HL-60 (cell line): ENCODE data around the gene ATP1A2.

Experiments
- DNase-seq, 2 experiments: peaks; one replicate each; pipeline ENCODE4 v3.0.0-alpha.2; 2010 to 2020; ENCODE audit warnings: low read depth in 1 of 2, low spot score in 1 of 2
- H3K27ac ChIP-seq: fragments of 250-450 bp; sonication (Bioruptor Pico); replicated peaks from 2 replicates; pipeline ENCODE4 v1.5.1; 2020; ENCODE audit warnings: mild to moderate bottlenecking, moderate library complexity
- H3K27me3 ChIP-seq: fragments of 250-450 bp; sonication (Bioruptor Pico); 2 replicates; pipeline ENCODE4 v1.5.1; 2021; ENCODE audit warnings: mild to moderate bottlenecking, moderate library complexity; ENCODE audit not compliant: insufficient read depth, poor library complexity, severe bottlenecking
- H3K4me3 ChIP-seq: replicated peaks from 2 replicates; pipeline ENCODE4 v1.5.1; 2011; ENCODE audit warnings: mild to moderate bottlenecking, control low read depth, low read length; ENCODE audit not compliant: insufficient read depth
- CTCF ChIP-seq: IDR thresholded peaks from one replicate; pipeline ENCODE4 v1.5.1; 2011; ENCODE audit warnings: low read length, control low read depth, inconsistent platforms; ENCODE audit not compliant: insufficient read depth
- GABPA ChIP-seq: IDR thresholded peaks from 2 replicates; pipeline ENCODE4 v1.6.1; 2012; ENCODE audit warnings: low read depth
- POLR2AphosphoS5 ChIP-seq: IDR thresholded peaks from 2 replicates; pipeline ENCODE4 v1.6.1; 2012; ENCODE audit warnings: low read depth
- REST ChIP-seq: IDR thresholded peaks from 2 replicates; pipeline ENCODE4 v1.6.1; 2012; ENCODE audit warnings: low read depth; ENCODE audit not compliant: insufficient replicate concordance
- SPI1 ChIP-seq: IDR thresholded peaks from 2 replicates; pipeline ENCODE4 v1.6.1; 2012; ENCODE audit warnings: low read depth, mild to moderate bottlenecking, borderline replicate concordance

The ATP1A2 gene

GRCh38 chr1:160086456-160086892 lies 29.1 kb upstream of the ATP1A2 start:
- TF ChIP-seq SPI1 (no peak), REST (no peak), CTCF (no peak), GABPA (no peak), POLR2AphosphoS5 (no peak)
- Histone ChIP-seq H3K27ac (no peak overlapping the region), H3K27me3 (peaks cover 26% of the 10 kb centered on the region), H3K4me3 (no peak overlapping the region)
- DNase-seq, result no peak

- H3K27me3 ChIP-seq, result peaks cover 21% of the 10 kb centered on the region
- H3K27ac ChIP-seq, result no peak overlapping the region
- no peak for DNase-seq
- H3K4me3 ChIP-seq, result no peak overlapping the region
- no peak for TF ChIP-seq CTCF
- TF ChIP-seq POLR2AphosphoS5, result no peak
- TF ChIP-seq SPI1, result no peak
- TF ChIP-seq REST, result no peak
- no peak for TF ChIP-seq GABPA
Measured at GRCh38 chr1:160087118-160087662, 28.4 kb upstream of the ATP1A2 start.

GRCh38 chr1:160089883-160090282 lies 25.7 kb upstream of the ATP1A2 start:
- Histone ChIP-seq H3K4me3 (no peak overlapping the region), H3K27ac (no peak overlapping the region), H3K27me3 (peaks cover 8% of the 10 kb centered on the region)
- no peak for DNase-seq
- TF ChIP-seq CTCF (no peak), SPI1 (no peak), POLR2AphosphoS5 (no peak), GABPA (no peak), REST (no peak)
